ENCODE results near the gene ATOH8. TPM values are rescaled to one million over a fixed set of nuclear protein-coding genes. Genes with fewer than 3 reads are reported as not detected.

ATOH8 gene
- total and polyA plus RNA-seq, 10 of the 15 experiments (the other 5 are each of a cell fraction or from before 2014, with no cell fraction given), result 0.03 to 0.60 TPM; not detected in 8

DNA sequence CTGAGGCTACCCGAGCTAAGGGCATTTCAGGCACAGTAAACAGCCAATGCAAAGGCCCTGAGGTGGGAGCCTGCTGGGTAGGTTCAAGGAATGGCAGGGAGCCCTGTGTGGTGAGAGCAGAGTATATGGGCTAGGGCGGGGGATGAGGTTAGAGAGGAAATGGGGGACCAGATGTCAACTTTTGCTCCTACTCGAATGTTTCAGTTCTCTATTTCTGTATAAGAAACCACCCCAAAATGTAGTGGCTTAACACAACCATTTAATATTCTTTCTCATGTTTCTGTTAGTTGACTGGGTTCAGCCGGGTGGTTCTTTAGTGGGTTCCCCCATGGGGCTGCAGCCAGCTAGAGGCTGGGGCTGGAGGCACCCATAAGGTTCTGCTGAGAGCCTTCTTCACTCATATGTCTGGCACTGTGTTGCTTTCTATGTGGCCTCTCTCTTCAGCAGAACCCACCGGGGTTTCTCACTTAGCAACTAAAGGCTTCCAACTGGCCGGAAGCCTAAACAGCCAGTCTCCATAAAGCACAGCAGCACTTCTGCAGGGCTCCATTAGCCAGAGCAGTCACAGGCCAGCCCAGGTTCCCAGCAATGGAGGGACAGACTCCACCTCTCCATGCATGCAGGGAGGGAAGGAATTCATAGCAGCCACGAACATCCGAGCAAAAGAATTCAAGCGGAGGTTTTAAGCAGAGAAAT lies 5.6 kb upstream of the ATOH8 start (continued):
- TF ChIP-seq BCL11A (IDR thresholded peaks at IDR 0.05; ENCODE audit: low read depth, low read length), result peak; percentile 64; the same call in 1 of the 2 replicates
- no peak for TF ChIP-seq GABPA (IDR thresholded peaks at IDR 0.05; ENCODE audit: low read depth)
- TF ChIP-seq ATF3 (IDR thresholded peaks at IDR 0.05; ENCODE audit: borderline replicate concordance, extremely low read depth, low read depth, low read length), result no peak
- TF ChIP-seq SUPT20H (IDR thresholded peaks at IDR 0.05; ENCODE audit: borderline replicate concordance, control insufficient read depth, low read depth, low read length), result no peak
- TF ChIP-seq, protein P1, sequence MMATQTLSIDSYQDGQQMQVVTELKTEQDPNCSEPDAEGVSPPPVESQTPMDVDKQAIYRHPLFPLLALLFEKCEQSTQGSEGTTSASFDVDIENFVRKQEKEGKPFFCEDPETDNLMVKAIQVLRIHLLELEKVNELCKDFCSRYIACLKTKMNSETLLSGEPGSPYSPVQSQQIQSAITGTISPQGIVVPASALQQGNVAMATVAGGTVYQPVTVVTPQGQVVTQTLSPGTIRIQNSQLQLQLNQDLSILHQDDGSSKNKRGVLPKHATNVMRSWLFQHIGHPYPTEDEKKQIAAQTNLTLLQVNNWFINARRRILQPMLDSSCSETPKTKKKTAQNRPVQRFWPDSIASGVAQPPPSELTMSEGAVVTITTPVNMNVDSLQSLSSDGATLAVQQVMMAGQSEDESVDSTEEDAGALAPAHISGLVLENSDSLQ (IDR thresholded peaks at IDR 0.05), result no peak
- TF ChIP-seq ZNF207 (IDR thresholded peaks at IDR 0.05; ENCODE audit: borderline replicate concordance), result no peak
- TF ChIP-seq BRCA1 (IDR thresholded peaks at IDR 0.05; ENCODE audit: low read depth, low read length), result no peak
- TF ChIP-seq ATF2 (IDR thresholded peaks at IDR 0.05; ENCODE audit: low read length), result no peak
- TF ChIP-seq RFX5 (IDR thresholded peaks at IDR 0.05; ENCODE audit: low read depth, low read length), result no peak
- TF ChIP-seq MYC (IDR thresholded peaks at IDR 0.05; ENCODE audit: insufficient read depth, insufficient read length, insufficient replicate concordance, low read length, severe bottlenecking), result no peak
- TF ChIP-seq EED (IDR thresholded peaks at IDR 0.05; ENCODE audit: low read depth), result no peak
- no peak for TF ChIP-seq FOXM1 (IDR thresholded peaks at IDR 0.05; ENCODE audit: low read depth, low read length)
- no peak for TF ChIP-seq YBX1 (IDR thresholded peaks at IDR 0.05)
- no peak for TF ChIP-seq POLR2AphosphoS2 (IDR thresholded peaks at IDR 0.05; ENCODE audit: low read depth, low read length)
- TF ChIP-seq SIX5 (IDR thresholded peaks at IDR 0.05; ENCODE audit: low read depth, low read length, severe bottlenecking), result no peak
- no peak for TF ChIP-seq LARP7 (IDR thresholded peaks at IDR 0.05)
- no peak for TF ChIP-seq ESRRA (IDR thresholded peaks at IDR 0.05; ENCODE audit: low read length)
- TF ChIP-seq ZBTB4 (CRISPR knock-in tag; IDR thresholded peaks at IDR 0.05), result no peak
- 0 out of 3 replicates have a peak, but pooled peaks have one; percentile 40 for TF ChIP-seq POU2F2 (IDR thresholded peaks at IDR 0.05; ENCODE audit: borderline replicate concordance, low read depth, low read length)
- TF ChIP-seq SPI1 (IDR thresholded peaks at IDR 0.05; ENCODE audit: borderline replicate concordance, insufficient read depth, low read depth, low read length), result peak; percentile 96
- TF ChIP-seq SMARCA5 (IDR thresholded peaks at IDR 0.05), result no peak
- 0 out of 2 replicates have a peak, but pooled peaks have one; percentile 17 for TF ChIP-seq RCOR1 (conservative IDR thresholded peaks at IDR 0.05; ENCODE audit: low read depth, low read length)
- TF ChIP-seq SKIL (IDR thresholded peaks at IDR 0.05; ENCODE audit: low read depth, poor library complexity, severe bottlenecking), result no peak
